Activated naive CD4-positive, alpha-beta T cell treated with anti-CD3 and anti-CD28 coated beads, Interleukin-2, amount 50 U/mL, for 72 hours (primary cell): Measurements from ENCODE around the gene MPIG6B. TPM values are rescaled to one million over a fixed set of nuclear protein-coding genes. Genes with fewer than 3 reads are reported as not detected.
A peak's percentile ranks its signal among the peaks of the same experiment; 100 is the strongest.

Source experiments
- ATAC-seq, 2 donors: fragments of 150-1000 bp; cut with Tn5 transposase; 2 replicates each; pipeline ENCODE4 v1.10.0; 2021; ENCODE audit warnings: mild to moderate bottlenecking in 2 of 2, moderate library complexity in 2 of 2
- DNase-seq, 2 donors: peaks; one replicate each; pipeline ENCODE4 v3.0.0; 2021 to 2022; ENCODE audit warnings: low spot score in 2 of 2
- H3K27ac Mint-ChIP-seq, 2 donors: one replicate each; pipeline ENCODE4 v1.8.0; 2022; ENCODE audit warnings: mild to moderate bottlenecking in 2 of 2, mixed read lengths in 2 of 2
- H3K36me3 Mint-ChIP-seq, 2 donors: one replicate each; pipeline ENCODE4 v1.8.0; 2022; ENCODE audit warnings: mixed read lengths in 2 of 2
- H3K9me3 Mint-ChIP-seq, 2 donors: one replicate each; pipeline ENCODE4 v1.8.0; 2022; ENCODE audit warnings: mixed read lengths in 2 of 2
- total RNA-seq, 2 donors: library from RNA; stranded (reverse); gene quantifications; one replicate each; pipeline ENCODE4 v1.2.3, GENCODE V29; 2022

Gene MPIG6B
- total RNA-seq, 2 donors from 2014 or later = not detected

DNA sequence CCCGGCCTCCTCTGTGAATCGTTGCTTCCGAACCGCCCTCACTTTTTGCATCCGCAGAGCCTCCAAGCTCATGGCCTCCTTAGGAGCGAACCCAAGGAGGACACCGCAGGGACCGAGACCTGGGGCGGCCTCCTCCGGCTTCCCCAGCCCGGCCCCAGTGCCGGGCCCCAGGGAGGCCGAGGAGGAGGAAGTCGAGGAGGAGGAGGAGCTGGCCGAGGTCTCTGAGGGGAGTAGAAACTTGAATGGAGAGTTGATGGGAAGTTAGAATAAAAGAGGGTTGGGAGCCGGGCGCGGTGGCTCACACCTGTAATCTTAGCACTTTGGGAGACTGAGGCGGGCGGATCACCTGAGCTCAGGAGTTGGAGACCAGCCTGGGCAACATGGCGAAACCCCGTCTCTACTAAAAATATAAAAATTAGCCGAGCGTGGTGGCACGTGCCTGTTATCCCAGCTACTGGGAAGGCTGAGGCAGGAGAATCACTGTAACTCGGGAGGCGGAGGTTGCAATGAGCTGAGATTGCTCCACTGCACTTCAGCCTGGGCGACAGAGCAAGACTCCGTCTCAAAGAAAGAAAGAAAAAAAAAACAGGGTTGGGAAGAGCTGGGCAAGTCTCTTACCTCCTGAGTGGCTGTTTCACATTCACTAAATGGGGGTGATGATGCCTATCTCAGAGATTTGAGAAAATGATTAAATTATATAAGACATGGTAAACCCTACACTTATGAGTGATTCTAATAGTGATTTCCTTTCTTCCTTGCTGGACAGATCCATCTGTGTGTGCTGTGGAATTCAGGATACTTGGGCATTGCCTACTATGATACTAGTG lies 17.4 kb downstream of the MPIG6B start:
- Mint-ChIP-seq H3K27ac (peak overlapping the region; percentile 95 to 98), H3K36me3 (peaks cover 29 to 56% of the 10 kb centered on the region in 2 donors), H3K9me3 (no peaks in the 10 kb centered on the region)
- no peak for ATAC-seq
- no peak for DNase-seq

DNA sequence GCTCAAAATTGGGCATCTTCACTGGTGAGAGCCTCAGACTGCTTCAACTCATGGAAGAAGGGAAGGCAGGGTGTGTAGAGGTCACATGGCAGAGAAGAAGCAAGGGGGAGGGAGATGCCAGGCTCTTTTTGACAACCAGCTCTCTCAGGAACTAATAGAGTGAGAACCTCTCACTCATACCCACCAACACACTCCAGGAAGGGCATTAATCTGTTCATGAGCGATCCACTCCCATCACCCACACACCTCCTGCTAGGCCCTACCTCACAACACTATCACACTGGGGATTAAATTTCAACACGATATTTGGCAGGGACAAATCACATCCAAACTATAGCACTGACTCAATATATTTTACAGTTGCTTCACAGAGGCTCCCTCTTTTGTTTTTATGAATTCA lies 18.6 kb downstream of the MPIG6B start:
- H3K27ac Mint-ChIP-seq = peak overlapping the region in 1 of 2 donors; percentile 5
- ATAC-seq (no peak), DNase-seq (no peak)
- H3K36me3 Mint-ChIP-seq = peaks cover 17 to 48% of the 10 kb centered on the region in 2 donors
- H3K9me3 Mint-ChIP-seq = no peaks in the 10 kb centered on the region

DNA sequence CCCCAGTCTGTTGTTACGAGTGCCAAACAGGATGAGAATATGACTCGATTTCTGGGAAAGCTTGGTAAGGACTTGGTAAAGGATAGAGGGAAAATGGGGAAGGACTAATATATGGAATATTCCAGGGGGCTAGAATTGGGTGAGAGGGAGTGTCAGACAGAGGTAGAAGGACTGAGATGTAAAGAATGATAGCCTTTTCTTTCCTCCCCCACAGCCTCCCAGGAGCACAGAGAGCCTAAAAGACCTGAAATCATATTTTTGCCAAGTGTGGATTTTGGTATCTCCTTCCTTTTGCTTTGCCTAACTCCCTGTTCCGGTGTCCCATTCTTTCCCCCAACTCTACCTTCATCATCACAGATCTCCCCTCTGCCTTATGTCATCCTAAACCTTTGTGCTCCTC lies 19.7 kb downstream of the MPIG6B start:
- ATAC-seq (no peak), DNase-seq (no peak)
- H3K27ac Mint-ChIP-seq = no peak overlapping the region
- no peaks in the 10 kb centered on the region for H3K9me3 Mint-ChIP-seq
- peaks cover 22 to 55% of the 10 kb centered on the region in 2 donors for H3K36me3 Mint-ChIP-seq

DNA sequence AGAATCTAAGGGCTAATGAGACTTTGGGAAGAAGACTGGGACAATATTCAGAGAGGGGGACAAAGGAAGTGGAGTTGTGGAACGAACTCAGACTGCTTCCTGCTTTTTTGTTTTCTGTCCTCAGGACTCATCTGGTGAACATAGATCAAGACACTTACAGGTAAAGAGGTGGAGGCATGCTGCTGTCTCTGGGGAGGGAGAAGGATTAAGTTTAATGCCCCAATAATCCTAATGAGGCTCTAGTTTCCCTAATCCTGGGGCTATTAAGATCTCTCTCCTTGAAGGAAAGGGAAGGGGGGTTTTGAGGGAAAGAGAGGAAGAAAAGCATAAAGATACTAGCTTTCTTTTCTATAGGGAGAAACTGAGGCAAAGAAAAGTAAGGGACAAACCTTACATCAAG lies 21.2 kb downstream of the MPIG6B start:
- Mint-ChIP-seq H3K9me3 (no peaks in the 10 kb centered on the region), H3K36me3 (peaks cover 22 to 58% of the 10 kb centered on the region in 2 donors)
- no peak for ATAC-seq

DNA sequence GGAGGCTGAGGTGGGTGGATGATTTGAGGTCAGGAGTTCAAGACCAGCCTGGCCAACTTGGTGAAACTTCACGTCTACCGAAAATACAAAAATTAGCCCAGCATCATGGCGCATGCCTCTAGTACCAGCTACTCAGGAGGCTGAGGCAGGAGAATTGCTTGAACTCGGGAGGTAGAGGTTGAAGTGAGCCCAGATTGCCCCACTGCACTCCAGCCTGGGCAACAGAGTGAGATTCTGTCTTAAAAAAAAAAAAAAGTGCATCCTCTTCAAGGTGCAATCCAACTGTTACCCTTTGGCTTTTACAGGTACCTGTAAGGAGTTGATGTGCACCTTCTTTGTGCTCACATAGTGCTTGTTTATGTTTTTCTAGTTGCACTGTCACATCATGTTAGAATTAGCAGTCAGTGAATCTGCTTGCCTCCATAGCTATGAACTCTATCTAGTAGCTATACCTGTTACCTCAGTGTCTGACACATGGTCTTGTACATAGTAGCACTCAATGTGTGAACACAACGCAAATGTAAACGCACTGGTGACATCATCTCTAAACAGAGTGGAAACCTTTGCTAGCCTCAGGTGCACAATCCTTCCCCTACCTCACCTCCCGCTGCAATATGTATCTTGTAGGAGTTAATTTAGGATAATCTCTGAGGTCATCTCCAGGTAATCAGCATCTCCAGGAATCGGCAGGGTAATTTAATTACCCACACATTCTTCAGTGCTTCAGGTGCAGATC lies 26.3 kb downstream of the MPIG6B start:
- DNase-seq = no peak
- Mint-ChIP-seq H3K36me3 (peaks cover 6 to 15% of the 10 kb centered on the region in 2 donors), H3K9me3 (no peaks in the 10 kb centered on the region), H3K27ac (no peak overlapping the region)
- no peak for ATAC-seq

More for the DNA sequence above, 21.2 kb downstream of the MPIG6B start:
- peak overlapping the region in 1 of 2 donors; percentile 17 for H3K27ac Mint-ChIP-seq
- no peak for DNase-seq

DNA sequence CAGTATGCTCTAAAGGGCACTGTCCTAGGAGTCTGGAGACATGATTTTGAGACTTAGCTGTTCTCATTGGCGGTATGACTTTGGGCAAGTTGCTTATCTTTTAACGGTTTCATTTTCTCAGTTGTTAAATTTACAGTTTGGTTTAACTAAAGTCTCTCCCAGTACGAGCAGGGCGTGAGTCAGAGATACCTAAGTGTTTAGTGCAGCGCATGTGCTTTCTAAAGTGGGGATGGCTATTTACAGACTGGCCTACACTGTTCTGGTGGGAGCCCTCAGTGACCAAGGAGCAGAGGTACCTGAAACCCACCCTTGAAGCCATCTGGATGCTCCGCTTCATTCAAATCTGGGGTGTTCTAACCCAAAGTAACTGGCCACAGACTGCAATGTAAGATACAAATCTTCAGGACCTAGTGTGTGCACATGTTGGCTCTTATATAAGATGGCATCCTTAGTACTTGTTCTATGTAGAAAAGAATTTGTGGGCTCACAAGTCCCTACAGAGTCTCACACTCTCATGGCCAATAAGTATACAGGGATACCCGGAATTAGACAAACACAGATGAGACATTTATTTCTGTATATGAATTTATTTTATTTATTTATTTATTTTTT lies 27.3 kb downstream of the MPIG6B start:
- Mint-ChIP-seq H3K27ac (no peak overlapping the region), H3K9me3 (no peaks in the 10 kb centered on the region), H3K36me3 (peaks cover 6 to 10% of the 10 kb centered on the region in 2 donors)
- DNase-seq (no peak), ATAC-seq (no peak)

DNA sequence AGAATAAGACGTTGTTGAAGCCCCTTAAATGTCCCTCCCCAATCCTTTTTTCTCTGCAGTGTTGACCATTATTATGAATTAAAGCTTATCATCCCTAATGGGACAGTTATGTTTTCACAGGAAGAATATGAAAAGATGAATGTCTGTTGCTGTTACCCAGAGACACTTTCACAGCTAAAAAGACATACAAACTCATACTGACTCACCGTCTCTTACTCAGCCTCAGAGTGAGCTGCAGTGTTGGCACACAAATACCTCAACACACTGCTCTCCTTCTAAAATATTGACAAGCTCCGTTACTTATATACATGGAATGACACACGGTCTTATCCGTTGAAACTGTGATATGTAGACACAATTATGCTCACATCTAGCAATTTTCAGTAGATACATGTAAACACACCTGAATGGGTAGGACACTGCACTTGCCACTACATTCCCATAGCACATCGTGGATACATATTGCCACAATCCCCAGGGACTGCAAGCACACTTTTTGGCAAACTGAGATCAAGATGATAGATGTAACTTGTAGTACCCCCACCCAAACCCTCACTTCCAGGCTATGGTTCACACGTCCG lies 29.7 kb downstream of the MPIG6B start:
- DNase-seq (no peak), ATAC-seq (no peak)
- Mint-ChIP-seq H3K9me3 (no peaks in the 10 kb centered on the region), H3K27ac (peak overlapping the region; percentile 28 to 33), H3K36me3 (peaks cover 0 to 5% of the 10 kb centered on the region in 2 donors)

DNA sequence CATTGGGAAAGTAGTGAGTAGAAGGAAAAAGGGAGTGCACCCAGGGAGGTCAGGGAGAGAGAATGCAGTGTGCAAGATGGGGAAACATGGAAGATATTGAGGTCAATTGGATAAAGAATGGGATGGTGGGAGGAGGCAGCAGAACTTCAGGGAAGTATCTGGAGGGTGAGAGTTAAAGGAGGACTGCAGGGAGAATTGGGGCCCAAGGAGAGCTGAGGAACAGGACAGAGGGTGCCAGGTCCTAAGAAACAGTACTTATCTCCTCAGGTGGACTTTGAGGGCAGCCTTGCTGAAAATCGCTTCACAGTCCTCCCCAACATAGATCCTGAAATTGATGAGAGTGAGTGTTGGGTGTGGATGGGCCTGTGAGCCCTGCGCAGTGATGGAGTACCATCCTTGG lies 35.1 kb downstream of the MPIG6B start:
- no peak for DNase-seq
- ATAC-seq = no peak
- peaks cover 18 to 42% of the 10 kb centered on the region in 2 donors for H3K36me3 Mint-ChIP-seq
- H3K9me3 Mint-ChIP-seq = no peaks in the 10 kb centered on the region
- peak overlapping the region in 1 of 2 donors; percentile 78 for H3K27ac Mint-ChIP-seq

DNA sequence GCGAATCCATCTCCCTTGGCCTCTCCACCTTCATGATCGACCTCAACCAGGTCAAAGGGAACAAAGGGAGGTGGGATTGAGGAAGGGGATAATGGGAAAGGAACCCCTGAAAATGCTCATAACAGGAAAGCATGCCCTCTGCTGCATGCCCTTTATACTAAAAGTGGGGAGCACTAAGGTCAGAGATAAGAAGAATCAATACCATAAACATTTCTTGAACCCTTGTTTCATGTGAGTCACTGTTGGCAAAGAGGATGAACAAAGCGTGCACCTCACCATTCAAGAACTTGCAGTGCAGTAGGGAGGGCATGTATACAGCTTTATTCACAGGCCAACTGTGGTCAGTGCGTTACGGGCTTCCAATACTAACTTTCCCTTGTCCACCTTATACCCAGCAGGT lies 37.6 kb downstream of the MPIG6B start:
- ATAC-seq (no peak), DNase-seq (no peak)
- Mint-ChIP-seq H3K9me3 (no peaks in the 10 kb centered on the region), H3K27ac (peak overlapping the region in 1 of 2 donors; percentile 16), H3K36me3 (peaks cover 25 to 42% of the 10 kb centered on the region in 2 donors)

DNA sequence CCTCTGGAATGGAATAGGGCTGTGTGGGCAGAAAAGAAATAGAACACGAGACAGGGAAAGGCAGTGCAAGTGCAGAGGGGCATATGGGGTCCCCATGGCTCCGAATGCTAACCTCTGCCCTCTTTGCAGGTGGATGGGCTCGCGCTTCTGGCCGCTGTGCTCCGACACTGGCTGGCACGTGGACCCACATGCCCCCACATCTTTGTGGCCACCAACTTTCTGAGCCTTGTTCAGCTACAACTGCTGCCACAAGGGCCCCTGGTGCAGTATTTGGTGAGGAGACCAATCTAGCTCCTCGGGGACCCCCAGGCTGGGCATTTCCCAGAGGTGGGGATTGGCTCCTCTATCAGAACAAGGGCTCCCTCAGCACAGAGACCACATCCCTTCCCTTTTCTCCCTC lies 38.2 kb downstream of the MPIG6B start:
- no peak overlapping the region for H3K27ac Mint-ChIP-seq
- ATAC-seq = no peak
- peaks cover 25 to 42% of the 10 kb centered on the region in 2 donors for H3K36me3 Mint-ChIP-seq
- no peaks in the 10 kb centered on the region for H3K9me3 Mint-ChIP-seq
- DNase-seq = no peak

DNA sequence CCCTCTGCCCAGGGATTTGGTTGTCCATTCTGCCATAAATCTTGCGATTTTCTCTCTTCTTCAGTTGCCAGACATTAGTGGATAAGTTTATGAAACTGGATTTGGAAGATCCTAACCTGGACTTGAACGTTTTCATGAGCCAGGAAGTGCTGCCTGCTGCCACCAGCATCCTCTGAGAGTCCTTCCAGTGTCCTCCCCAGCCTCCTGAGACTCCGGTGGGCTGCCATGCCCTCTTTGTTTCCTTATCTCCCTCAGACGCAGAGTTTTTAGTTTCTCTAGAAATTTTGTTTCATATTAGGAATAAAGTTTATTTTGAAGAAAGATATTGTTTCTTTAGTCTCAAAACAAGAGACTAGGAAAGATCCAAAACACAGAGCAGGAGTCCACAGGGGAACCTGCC lies 39.2 kb downstream of the MPIG6B start, which contains the start of gene SAPCD1:
SAPCD1 (plus strand) TSS at position 301 of the 400 bp plus-strand sequence. CDS start 399 bp downstream, outside the sequence.
- peaks cover 25 to 42% of the 10 kb centered on the region in 2 donors for H3K36me3 Mint-ChIP-seq
- no peak for ATAC-seq
- no peaks in the 10 kb centered on the region for H3K9me3 Mint-ChIP-seq
- peak within 1 kb of the TSS; percentile 79 to 93 for H3K27ac Mint-ChIP-seq
- DNase-seq = no peak

DNA sequence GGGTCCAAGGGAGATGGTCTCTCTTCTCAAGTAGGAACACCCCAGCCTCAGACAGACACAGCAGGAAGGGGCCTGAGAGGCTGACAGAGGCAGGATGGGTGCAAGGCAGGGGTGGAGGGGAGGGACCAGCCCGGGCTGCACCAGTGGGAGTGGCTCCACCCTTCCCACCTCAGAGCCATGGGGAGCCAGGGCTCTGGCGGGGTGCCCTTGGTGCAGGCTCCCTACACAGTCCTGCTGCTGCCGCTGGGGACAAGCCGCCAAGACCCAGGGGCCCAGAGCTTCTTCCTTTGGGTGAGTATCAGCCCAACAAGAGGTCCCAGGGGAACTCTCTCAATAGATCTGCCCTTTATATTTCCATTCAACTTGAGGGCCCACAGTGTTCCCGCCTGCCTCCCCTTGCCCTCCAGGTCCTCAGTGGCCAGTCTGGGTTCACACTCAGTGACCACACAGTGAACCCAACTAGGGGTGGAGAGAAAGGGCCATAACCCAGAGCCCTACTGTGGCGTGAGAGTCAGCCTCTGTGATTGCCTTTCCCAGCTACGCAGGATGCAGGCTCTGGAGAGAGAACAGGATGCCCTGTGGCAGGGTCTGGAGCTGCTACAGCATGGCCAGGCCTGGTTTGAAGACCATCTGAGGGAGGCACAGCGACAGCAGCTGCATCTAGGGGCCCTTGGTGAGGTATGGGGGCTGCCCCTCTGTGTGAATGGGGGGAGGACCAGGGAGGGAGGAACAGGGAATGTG lies 39.9 kb downstream of the MPIG6B start:
- no peaks in the 10 kb centered on the region for H3K9me3 Mint-ChIP-seq
- peak overlapping the region in 1 of 2 donors; percentile 79 for H3K27ac Mint-ChIP-seq
- ATAC-seq (no peak), DNase-seq (no peak)
- peaks cover 25 to 39% of the 10 kb centered on the region in 2 donors for H3K36me3 Mint-ChIP-seq

DNA sequence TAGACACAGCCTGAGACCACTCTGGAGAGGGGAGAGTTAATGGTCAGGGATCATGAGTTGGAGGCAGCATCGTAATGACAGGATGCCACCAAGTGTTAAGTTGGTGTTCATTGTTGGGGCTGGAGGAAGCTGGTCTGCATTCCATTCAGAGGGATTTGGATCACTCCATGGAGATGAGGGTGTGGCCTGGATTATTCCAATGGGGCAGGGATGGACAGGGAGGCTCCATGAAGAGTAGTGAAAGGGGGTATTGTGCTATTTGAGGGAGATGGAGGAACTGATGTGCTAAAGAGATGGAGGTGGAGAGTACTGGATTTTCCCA lies 40.4 kb downstream of the MPIG6B start:
- DNase-seq = no peak
- Mint-ChIP-seq H3K9me3 (no peaks in the 10 kb centered on the region), H3K36me3 (peaks cover 25 to 35% of the 10 kb centered on the region in 2 donors), H3K27ac (peak overlapping the region; percentile 24 to 79)
- ATAC-seq = no peak

DNA sequence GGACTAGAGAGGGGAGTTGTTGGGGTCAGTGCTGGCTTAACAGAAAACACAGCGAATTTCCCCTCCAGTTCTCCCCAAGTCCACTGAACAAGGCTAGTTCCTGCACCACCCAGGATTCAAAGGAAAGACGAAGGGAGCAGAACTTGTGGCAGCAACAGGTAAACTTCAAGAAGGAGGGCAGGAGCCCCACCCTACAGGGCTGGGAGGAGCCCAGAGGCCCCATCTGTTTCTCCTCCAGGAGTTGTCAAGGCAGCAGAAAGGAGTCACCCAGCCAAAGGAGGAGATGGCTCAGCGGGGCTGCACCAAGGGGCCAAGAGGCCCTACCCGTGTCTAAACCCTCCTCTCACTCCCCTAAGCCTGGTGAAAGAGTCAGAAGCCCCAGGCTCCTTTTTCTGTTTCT lies 41.0 kb downstream of the MPIG6B start:
- Mint-ChIP-seq H3K36me3 (peaks cover 25 to 30% of the 10 kb centered on the region in 2 donors), H3K27ac (peak overlapping the region; percentile 41 to 79), H3K9me3 (no peaks in the 10 kb centered on the region)
- ATAC-seq (no peak), DNase-seq (no peak)

DNA sequence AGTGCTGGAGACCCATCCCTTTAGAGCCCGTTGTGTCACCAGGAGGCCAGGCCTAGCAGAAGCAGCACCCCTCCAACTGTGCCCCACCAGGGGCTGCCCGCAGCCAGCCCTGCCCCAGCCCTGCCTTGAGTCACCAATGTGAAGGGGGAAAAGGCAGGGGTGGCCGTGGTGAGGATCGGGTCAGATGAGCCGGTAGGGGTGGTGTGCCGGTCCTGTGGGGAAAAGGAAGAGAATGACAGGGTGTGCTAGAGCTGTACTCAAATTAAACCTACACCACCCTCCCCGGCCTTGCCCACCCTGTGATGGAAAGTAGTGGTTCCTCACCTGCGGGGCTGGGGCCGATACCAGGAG lies 42.4 kb downstream of the MPIG6B start:
- H3K9me3 Mint-ChIP-seq = no peaks in the 10 kb centered on the region
- H3K36me3 Mint-ChIP-seq = peaks cover 14 to 16% of the 10 kb centered on the region in 2 donors
- ATAC-seq = no peak
- no peak for DNase-seq
- H3K27ac Mint-ChIP-seq = peak overlapping the region in 1 of 2 donors; percentile 74
